BE2C (cell line): ENCODE results near the gene ZNRF1.

Experiments
- DNase-seq: peaks from one replicate; pipeline ENCODE4 v3.0.0-alpha.2; 2020
- H3K27me3 ChIP-seq: fragments of 250-450 bp; sonication (Bioruptor Pico); 2 replicates; pipeline ENCODE4 v1.5.1; 2020; ENCODE audit warnings: mild to moderate bottlenecking
- H3K36me3 ChIP-seq: fragments of 250-450 bp; sonication (Bioruptor Pico); 2 replicates; pipeline ENCODE4 v1.5.1; 2020; ENCODE audit warnings: mild to moderate bottlenecking
- H3K4me1 ChIP-seq: fragments of 250-450 bp; sonication (Bioruptor Pico); 2 replicates; pipeline ENCODE4 v1.5.1; 2020
- H3K4me3 ChIP-seq: 2 replicates; pipeline ENCODE4 v1.5.1; 2011; ENCODE audit warnings: low read depth, low read length
- H3K9me3 ChIP-seq: fragments of 250-450 bp; sonication (Bioruptor Pico); 2 replicates; pipeline ENCODE4 v1.5.1; 2020
- TF ChIP-seq, protein P1 (sequence below): IDR thresholded peaks from 2 replicates; pipeline ENCODE4 v1.5.1; 2012; ENCODE audit warnings: mild to moderate bottlenecking, low read depth, low read length

The ZNRF1 gene

DNA sequence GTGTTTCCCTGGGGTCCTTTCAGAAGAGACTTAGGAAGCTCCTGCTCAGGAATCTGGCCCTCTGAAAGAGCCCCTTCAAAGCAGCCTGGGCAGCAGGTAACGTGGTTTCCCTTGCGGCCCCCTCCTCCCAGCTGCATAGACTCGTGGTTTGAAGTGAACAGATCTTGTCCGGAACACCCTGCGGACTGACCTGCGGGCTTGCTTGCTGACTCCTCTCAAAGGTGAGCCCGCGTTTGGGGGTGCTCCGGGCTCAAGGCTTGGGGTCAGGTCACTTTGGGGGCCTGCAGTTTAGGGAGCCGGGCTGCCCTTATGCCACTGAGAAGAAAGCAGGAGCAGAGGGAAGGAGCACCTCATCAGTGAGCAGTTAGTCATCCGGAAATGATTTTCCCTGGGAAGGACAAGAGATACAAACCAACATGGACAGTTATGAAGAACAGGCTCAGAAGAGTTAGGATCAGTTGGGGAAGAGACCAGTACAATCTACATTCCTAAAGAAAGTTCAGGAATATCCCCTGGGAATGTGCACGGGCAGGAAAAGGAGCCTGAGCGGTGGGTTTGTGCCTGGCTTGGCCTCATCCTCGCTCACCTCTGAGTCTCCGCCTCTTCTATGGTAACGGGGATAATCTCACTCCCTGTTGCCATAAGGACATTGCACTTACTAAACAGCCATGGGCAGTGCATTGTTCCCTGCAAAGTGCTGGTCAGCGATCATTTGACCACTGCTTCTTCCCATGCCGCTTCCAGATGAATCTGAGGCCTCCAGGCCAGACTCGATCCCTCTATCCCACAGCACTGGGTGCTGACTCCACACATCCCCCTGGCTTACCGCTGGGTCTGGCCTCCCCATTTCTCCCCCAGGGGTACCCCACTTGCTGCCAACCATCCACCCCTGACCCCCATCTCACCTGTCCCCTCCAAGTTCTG lies 107.8 kb downstream of the ZNRF1 start:
- Histone ChIP-seq H3K4me3 (no peak overlapping the region), H3K36me3 (no peaks in the 10 kb centered on the region), H3K27me3 (no peaks in the 10 kb centered on the region), H3K4me1 (peaks cover 45% of the 10 kb centered on the region), H3K9me3 (no peaks in the 10 kb centered on the region)
- TF ChIP-seq, protein P1, sequence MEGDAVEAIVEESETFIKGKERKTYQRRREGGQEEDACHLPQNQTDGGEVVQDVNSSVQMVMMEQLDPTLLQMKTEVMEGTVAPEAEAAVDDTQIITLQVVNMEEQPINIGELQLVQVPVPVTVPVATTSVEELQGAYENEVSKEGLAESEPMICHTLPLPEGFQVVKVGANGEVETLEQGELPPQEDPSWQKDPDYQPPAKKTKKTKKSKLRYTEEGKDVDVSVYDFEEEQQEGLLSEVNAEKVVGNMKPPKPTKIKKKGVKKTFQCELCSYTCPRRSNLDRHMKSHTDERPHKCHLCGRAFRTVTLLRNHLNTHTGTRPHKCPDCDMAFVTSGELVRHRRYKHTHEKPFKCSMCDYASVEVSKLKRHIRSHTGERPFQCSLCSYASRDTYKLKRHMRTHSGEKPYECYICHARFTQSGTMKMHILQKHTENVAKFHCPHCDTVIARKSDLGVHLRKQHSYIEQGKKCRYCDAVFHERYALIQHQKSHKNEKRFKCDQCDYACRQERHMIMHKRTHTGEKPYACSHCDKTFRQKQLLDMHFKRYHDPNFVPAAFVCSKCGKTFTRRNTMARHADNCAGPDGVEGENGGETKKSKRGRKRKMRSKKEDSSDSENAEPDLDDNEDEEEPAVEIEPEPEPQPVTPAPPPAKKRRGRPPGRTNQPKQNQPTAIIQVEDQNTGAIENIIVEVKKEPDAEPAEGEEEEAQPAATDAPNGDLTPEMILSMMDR, result no peak
- DNase-seq, result no peak

DNA sequence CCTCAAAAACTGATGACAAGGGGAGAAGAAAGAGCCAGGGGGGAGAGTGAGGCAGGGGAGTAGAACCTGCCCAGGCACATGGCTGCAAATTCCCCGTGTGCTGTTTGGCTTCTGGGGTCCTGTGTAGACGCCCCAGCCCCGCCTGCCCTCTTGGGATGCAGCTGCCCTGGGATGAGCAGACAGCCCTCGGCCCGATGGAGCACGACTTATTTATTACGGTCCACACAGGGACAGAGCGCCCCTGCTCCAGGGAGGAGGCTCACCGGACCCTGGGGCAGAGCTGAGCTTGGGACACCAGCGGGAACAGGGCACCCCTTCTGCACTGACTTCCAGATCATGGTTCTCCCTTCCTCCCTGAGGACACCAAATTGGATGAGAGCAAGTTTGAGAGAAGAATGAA lies 108.7 kb downstream of the ZNRF1 start:
- H3K27me3 ChIP-seq, result no peaks in the 10 kb centered on the region
- H3K9me3 ChIP-seq, result no peaks in the 10 kb centered on the region
- DNase-seq, result no peak
- H3K36me3 ChIP-seq, result no peaks in the 10 kb centered on the region
- H3K4me3 ChIP-seq, result no peak overlapping the region
- TF ChIP-seq, protein P1, result no peak
- peaks cover 45% of the 10 kb centered on the region for H3K4me1 ChIP-seq

DNA sequence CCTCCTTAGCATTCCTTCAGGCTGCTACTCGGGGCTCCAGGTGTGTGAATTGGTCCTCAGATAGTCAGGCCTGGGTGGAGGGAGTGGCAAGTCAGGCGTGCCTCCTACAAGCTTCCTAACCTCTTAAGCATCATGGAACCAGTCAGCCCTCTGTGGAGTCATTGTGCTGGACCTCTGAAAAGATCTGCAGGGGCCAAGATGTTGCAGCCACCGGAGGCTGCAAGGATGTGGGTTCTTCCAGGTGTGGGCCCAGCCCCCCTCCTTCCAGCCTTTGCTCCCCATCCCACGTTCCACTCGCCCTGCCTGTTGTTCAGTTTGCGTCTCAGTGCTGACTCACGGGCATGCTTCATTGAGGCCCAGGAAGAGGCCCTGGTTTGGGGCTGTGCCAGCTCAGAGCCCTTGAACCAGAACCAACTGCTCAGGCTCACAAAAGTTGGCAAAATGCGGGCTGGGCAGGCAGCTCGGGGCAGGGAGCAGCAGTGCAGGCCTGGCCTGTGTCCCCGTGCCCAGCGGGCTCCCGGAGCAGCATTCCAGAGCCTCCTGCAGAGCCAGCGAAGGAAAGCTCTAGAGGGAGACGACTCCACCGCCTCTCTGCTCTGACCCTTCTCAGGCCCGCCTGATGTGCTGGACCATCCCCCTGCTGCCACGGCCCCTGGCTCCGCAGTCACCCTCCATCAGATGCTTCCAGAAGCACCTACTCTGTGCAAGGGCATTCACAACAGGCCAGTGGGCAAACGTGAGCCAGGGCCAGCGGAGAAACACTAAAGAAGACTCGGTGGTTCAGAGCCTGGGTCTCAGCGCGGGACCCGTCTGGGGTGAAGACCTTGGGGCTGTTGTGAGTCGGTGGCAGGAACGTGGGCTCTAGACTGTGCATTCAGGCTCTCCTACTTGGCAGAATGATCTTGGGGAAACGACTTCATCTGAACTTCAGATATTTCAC lies 110.2 kb downstream of the ZNRF1 start:
- no peaks in the 10 kb centered on the region for H3K27me3 ChIP-seq
- no peaks in the 10 kb centered on the region for H3K36me3 ChIP-seq
- TF ChIP-seq, protein P1, result no peak
- H3K4me1 ChIP-seq, result peaks cover 45% of the 10 kb centered on the region
- H3K9me3 ChIP-seq, result no peaks in the 10 kb centered on the region
- no peak overlapping the region for H3K4me3 ChIP-seq
- peak; percentile 69 for DNase-seq

DNA sequence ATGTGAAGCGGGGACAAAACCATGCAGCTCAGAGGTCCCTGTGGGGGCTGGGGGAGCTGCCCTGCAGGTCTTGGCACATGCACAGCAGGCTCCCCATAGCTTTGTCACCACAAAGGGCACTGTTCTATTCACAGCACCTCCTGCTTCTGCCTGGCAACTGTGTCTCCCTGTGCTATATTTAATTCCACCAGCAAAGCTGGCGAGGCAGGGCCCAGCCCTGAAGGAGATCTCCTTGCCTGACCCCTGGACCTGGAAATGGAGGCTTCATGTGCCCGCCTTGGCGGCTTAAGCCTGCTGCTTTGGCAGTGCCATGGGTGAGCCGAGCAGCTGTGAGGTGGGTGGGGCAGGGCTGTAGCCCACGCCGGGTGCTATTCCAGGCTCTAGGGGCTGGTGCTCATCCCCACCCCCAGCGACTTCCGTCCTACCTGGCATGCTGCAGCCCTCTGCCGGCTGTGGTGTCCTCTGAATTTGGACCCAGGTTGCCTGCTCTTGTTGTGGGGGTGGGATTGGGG lies 111.0 kb downstream of the ZNRF1 start:
- DNase-seq, result no peak
- Histone ChIP-seq H3K4me1 (peaks cover 41% of the 10 kb centered on the region), H3K4me3 (no peak overlapping the region), H3K9me3 (no peaks in the 10 kb centered on the region), H3K27me3 (no peaks in the 10 kb centered on the region), H3K36me3 (no peaks in the 10 kb centered on the region)
- TF ChIP-seq, protein P1, result no peak

DNA sequence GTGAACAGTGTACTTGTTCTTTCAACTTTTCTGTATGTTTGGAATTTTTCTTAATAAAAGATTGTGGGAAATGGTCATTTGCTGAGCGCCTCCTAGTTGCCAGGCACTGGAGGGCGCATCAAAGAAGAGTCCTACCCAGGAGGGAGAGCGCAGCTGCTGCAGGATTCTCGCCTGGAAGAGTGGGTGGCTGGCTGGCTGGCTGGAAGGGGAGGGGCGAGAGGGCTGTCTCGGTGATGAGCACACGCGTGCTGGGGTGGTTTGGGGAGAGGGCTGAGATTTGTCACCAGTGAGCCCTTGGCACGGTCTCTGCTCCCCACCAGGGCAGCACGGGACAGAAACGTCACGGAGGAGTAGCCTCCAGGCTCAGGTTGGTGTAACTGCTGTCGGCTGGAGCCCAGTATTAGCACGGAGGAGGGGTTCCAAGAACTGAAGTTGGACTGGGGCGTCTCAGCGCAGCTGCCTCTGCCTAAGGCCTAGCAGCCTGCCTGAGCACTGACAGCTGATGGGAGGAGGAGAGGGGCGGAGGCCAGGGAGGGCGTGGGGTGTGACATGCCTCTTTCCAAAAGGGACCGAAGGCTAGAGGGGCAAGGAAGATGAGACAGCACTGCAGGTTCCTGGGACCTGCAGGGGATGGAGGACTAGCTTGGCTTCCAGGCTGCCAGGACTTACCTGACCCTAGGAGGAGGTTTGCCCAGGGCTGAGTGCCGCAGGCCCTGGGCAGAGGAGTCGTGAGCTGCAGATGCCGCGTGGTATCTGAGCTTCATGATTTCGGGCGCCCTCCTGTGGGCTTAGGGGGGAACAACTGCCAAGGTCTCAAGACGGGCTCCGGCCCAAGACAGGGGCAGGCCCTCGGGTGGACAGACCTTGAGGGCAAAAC lies 112.1 kb downstream of the ZNRF1 start:
- Histone ChIP-seq H3K36me3 (no peaks in the 10 kb centered on the region), H3K4me3 (peak overlapping the region; percentile 60), H3K9me3 (no peaks in the 10 kb centered on the region), H3K4me1 (peaks cover 34% of the 10 kb centered on the region), H3K27me3 (no peaks in the 10 kb centered on the region)
- TF ChIP-seq, protein P1, result peak; percentile 83
- DNase-seq, result peak; percentile 88
